Neural cell (in vitro differentiated cells): ENCODE results near the gene CHRNA9. TPM values are rescaled to one million over a fixed set of nuclear protein-coding genes. Genes with fewer than 3 reads are reported as not detected.

Experiments
- H2AFZ ChIP-seq: fragments of 200-600, 300-800 bp; sonication (generic), shearing (Covaris generic); 2 replicates; pipeline ENCODE4 v1.6.0; 2014; ENCODE audit warnings: low read depth, mild to moderate bottlenecking, antibody characterized with exemption, low read length, moderate library complexity
- H3F3A ChIP-seq: fragments of 200-600 bp; shearing (Covaris generic); 2 replicates; pipeline ENCODE4 v1.6.1; 2016; ENCODE audit warnings: mild to moderate bottlenecking, moderate library complexity, mixed read lengths, antibody characterized with exemption, low read length; ENCODE audit not compliant: insufficient read depth, poor library complexity, severe bottlenecking
- H3K27ac ChIP-seq: fragments of 200-600, 300-800 bp; sonication (generic), shearing (Covaris generic); 2 replicates; pipeline ENCODE4 v1.5.1; 2014; ENCODE audit warnings: mild to moderate bottlenecking, low read length, moderate library complexity
- H3K27me3 ChIP-seq: fragments of 300-800, 200-600 bp; sonication (generic), shearing (Covaris generic); 2 replicates; pipeline ENCODE4 v1.6.0; 2014; ENCODE audit warnings: mild to moderate bottlenecking, low read depth, low read length, moderate library complexity; ENCODE audit not compliant: insufficient read depth
- H3K36me3 ChIP-seq: fragments of 300-800, 200-600 bp; sonication (generic), shearing (Covaris generic); 2 replicates; pipeline ENCODE4 v1.5.1; 2014; ENCODE audit warnings: mild to moderate bottlenecking, antibody characterized with exemption, low read length, moderate library complexity; ENCODE audit not compliant: insufficient read depth
- H3K4me2 ChIP-seq: fragments of 300-800, 200-600 bp; sonication (generic), shearing (Covaris generic); 2 replicates; pipeline ENCODE4 v1.6.0; 2014; ENCODE audit warnings: mild to moderate bottlenecking, low read length
- H3K4me3 ChIP-seq: fragments of 300-800, 200-600 bp; sonication (generic), shearing (Covaris generic); 2 replicates; pipeline ENCODE4 v1.5.1; 2014; ENCODE audit warnings: mild to moderate bottlenecking, low read length, moderate library complexity
- H3K79me2 ChIP-seq: fragments of 200-600 bp; shearing (Covaris generic); replicated peaks from 2 replicates; pipeline ENCODE4 v1.6.0; 2014; ENCODE audit warnings: mild to moderate bottlenecking, low read length, moderate library complexity; ENCODE audit not compliant: insufficient read depth
- H3K9ac ChIP-seq: fragments of 300-800, 200-600 bp; sonication (generic), shearing (Covaris generic); 2 replicates; pipeline ENCODE4 v1.6.1; 2016; ENCODE audit warnings: mild to moderate bottlenecking, low read length, mixed read lengths
- H3K9me2 ChIP-seq: fragments of 200-600 bp; shearing (Covaris generic); 2 replicates; pipeline ENCODE4 v1.6.1; 2016; ENCODE audit warnings: mild to moderate bottlenecking, low read length, mixed read lengths; ENCODE audit not compliant: insufficient read depth
- H3K9me3 ChIP-seq: fragments of 200-600, 300-800 bp; sonication (generic), shearing (Covaris generic); 2 replicates; pipeline ENCODE4 v1.6.1; 2016; ENCODE audit warnings: mild to moderate bottlenecking, mixed run types, low read length, moderate library complexity, mixed read lengths
- H4K20me1 ChIP-seq: fragments of 200-600 bp; shearing (Covaris generic); 2 replicates; pipeline ENCODE4 v1.6.1; 2016; ENCODE audit warnings: mild to moderate bottlenecking, mixed run types; ENCODE audit not compliant: insufficient read depth
- EP300 ChIP-seq: fragments of 450-650 bp; conservative IDR thresholded peaks from 2 replicates; pipeline ENCODE4 v1.6.1; 2014; ENCODE audit warnings: antibody characterized with exemption, mild to moderate bottlenecking, moderate library complexity; ENCODE audit not compliant: poor library complexity, severe bottlenecking
- EZH2 ChIP-seq: fragments of 200-600, 300-800 bp; shearing (Covaris generic), sonication (generic); IDR thresholded peaks from 2 replicates; pipeline ENCODE4 v1.6.1; 2014; ENCODE audit warnings: antibody characterized with exemption, low read length, borderline replicate concordance, mild to moderate bottlenecking; ENCODE audit not compliant: insufficient read depth, poor library complexity, severe bottlenecking
- MXI1 ChIP-seq: fragments of 450-650 bp; conservative IDR thresholded peaks from 2 replicates; pipeline ENCODE4 v1.6.1; 2014; ENCODE audit warnings: antibody characterized with exemption, mild to moderate bottlenecking; ENCODE audit not compliant: poor library complexity, severe bottlenecking
- POLR2AphosphoS5 ChIP-seq: IDR thresholded peaks from 2 replicates; pipeline ENCODE4 v1.6.1; 2012
- RAD21 ChIP-seq: fragments of 450-650 bp; conservative IDR thresholded peaks from 2 replicates; pipeline ENCODE4 v1.6.1; 2014; ENCODE audit warnings: antibody characterized with exemption, mild to moderate bottlenecking, moderate library complexity
- REST ChIP-seq: IDR thresholded peaks from 2 replicates; pipeline ENCODE4 v1.6.1; 2012; ENCODE audit warnings: borderline replicate concordance
- SMC3 ChIP-seq: fragments of 450-650 bp; conservative IDR thresholded peaks from 2 replicates; pipeline ENCODE4 v1.6.1; 2014; ENCODE audit warnings: antibody characterized with exemption, mild to moderate bottlenecking, moderate library complexity; ENCODE audit not compliant: poor library complexity
- TAF1 ChIP-seq: IDR thresholded peaks from 2 replicates; pipeline ENCODE4 v1.6.1; 2012; ENCODE audit warnings: low read depth
- polyA plus RNA-seq: library from polyadenylated mRNA; depleted of rRNA; stranded (reverse); fragments of >200 nt; gene quantifications from 2 replicates; pipeline ENCODE4 v1.2.3, GENCODE V29; 2014
- TF ChIP-seq, protein P1 (sequence below): fragments of 450-650 bp; IDR thresholded peaks from 2 replicates; pipeline ENCODE4 v1.5.1; 2014; ENCODE audit warnings: antibody characterized with exemption, mild to moderate bottlenecking, moderate library complexity; ENCODE audit not compliant: poor library complexity, severe bottlenecking

CHRNA9 gene
- polyA plus RNA-seq, 1 donor from 2014 or later = 0.10 TPM

DNA sequence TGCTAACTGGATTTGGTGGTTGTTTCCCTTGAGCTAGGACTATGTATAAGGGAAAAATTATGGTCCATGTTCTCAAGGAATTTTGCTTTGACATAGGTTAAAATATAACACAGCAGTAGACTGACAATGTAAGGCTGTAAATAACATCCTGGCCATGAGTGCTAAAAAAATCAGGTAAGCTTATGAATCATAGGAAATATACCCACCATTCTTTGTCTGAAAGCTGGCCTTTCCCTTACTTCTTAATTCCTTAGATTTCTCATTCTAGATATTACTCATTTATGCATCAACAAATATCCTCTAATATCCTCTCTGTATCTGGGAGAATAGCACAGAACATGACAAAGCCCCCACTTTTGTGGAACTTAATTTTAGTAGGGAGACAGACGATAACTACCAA is 6.8 kb upstream of the CHRNA9 start:
- H3F3A ChIP-seq = no peaks in the 10 kb centered on the region
- no peaks in the 10 kb centered on the region for H3K36me3 ChIP-seq
- H4K20me1 ChIP-seq = no peaks in the 10 kb centered on the region
- H3K79me2 ChIP-seq = no peaks in the 10 kb centered on the region
- H3K27me3 ChIP-seq = no peaks in the 10 kb centered on the region
- no peak overlapping the region for H3K27ac ChIP-seq
- H2AFZ ChIP-seq = no peak overlapping the region
- no peak overlapping the region for H3K4me3 ChIP-seq
- H3K4me2 ChIP-seq = no peak overlapping the region
- no peak overlapping the region for H3K9ac ChIP-seq
- H3K9me2 ChIP-seq = no peaks in the 10 kb centered on the region
- H3K9me3 ChIP-seq = no peaks in the 10 kb centered on the region
- TF ChIP-seq EZH2 (no peak), SMC3 (no peak), TAF1 (no peak), POLR2AphosphoS5 (no peak), EP300 (no peak), REST (no peak), MXI1 (no peak), RAD21 (no peak)
- TF ChIP-seq, protein P1, sequence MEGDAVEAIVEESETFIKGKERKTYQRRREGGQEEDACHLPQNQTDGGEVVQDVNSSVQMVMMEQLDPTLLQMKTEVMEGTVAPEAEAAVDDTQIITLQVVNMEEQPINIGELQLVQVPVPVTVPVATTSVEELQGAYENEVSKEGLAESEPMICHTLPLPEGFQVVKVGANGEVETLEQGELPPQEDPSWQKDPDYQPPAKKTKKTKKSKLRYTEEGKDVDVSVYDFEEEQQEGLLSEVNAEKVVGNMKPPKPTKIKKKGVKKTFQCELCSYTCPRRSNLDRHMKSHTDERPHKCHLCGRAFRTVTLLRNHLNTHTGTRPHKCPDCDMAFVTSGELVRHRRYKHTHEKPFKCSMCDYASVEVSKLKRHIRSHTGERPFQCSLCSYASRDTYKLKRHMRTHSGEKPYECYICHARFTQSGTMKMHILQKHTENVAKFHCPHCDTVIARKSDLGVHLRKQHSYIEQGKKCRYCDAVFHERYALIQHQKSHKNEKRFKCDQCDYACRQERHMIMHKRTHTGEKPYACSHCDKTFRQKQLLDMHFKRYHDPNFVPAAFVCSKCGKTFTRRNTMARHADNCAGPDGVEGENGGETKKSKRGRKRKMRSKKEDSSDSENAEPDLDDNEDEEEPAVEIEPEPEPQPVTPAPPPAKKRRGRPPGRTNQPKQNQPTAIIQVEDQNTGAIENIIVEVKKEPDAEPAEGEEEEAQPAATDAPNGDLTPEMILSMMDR = no peak

DNA sequence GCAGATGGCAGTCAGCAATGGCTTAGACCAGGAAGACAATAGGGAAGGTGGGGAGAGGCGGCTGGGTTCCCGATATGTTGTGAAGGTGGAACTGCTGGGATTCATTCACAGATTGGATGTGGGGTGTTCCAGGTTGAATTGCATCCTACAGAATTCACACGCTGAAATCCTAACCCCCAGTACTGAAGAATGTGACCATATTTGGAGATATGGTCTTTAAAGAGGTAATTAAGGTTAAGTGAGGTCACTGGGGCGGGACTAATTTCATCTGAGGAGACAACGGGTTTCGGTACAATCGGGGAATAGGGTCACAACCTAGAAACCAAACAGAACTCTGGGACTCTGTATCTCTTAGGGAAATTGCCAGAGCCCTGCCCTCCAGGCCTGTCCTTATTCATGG is 5.3 kb upstream of the CHRNA9 start:
- Histone ChIP-seq H3K9ac (no peak overlapping the region), H3K4me3 (no peak overlapping the region), H3F3A (no peaks in the 10 kb centered on the region), H3K79me2 (no peaks in the 10 kb centered on the region), H3K4me2 (no peak overlapping the region), H3K27me3 (no peaks in the 10 kb centered on the region), H3K27ac (no peak overlapping the region), H3K9me3 (no peaks in the 10 kb centered on the region), H4K20me1 (no peaks in the 10 kb centered on the region), H2AFZ (no peak overlapping the region), H3K36me3 (no peaks in the 10 kb centered on the region), H3K9me2 (no peaks in the 10 kb centered on the region)
- TF ChIP-seq EP300 = no peak
- TF ChIP-seq REST = no peak
- no peak for TF ChIP-seq EZH2
- TF ChIP-seq, protein P1 = no peak
- no peak for TF ChIP-seq POLR2AphosphoS5
- no peak for TF ChIP-seq SMC3
- TF ChIP-seq TAF1 = no peak
- TF ChIP-seq RAD21 = no peak
- TF ChIP-seq MXI1 = no peak
